ENCODE results near the gene LYZL1. TPM values are rescaled to one million over a fixed set of nuclear protein-coding genes. Genes with fewer than 3 reads are reported as not detected.
"Not testable (repeated sequence)": the region's sequence is repeated elsewhere in the genome, so short reads cannot be mapped to it uniquely, and the experiment has no call there.

The LYZL1 gene
- total RNA-seq, 1 donor from 2014 or later = not detected

DNA sequence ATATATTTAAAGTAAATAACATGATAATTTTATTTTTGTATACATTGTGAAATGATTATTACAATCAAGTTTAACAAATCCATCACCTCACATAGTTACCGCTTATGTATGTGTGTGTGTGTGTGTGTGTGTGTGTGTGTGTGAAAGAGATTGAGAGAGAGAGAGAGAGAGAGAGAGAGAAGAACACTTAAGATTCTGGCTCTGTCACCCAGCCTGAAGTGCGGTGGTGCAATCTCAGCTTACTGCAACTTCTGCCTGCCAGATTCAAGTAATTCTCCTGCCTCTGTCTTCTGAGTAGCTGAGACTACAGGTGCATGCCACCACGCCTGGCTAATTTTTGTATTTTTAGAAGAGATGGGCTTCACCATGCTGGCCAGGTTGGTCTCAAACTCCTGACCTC lies 17.8 kb downstream of the LYZL1 start:
- Mint-ChIP-seq H3K4me1 (peaks cover 14% of the 10 kb centered on the region), H3K9me3 (peaks cover 19% of the 10 kb centered on the region), H3K4me3 (no peak overlapping the region), H3K27ac (no peak overlapping the region), H3K27me3 (ENCODE audit: insufficient read depth, low read depth) (peaks cover 2% of the 10 kb centered on the region), H3K36me3 (peaks cover 2% of the 10 kb centered on the region)
- Histone ChIP-seq H3F3A (ENCODE audit: low read depth) (no peaks in the 10 kb centered on the region), H3K9ac (no peak overlapping the region), H2AFZ (replicated peaks) (no peak overlapping the region), H4K20me1 (ENCODE audit: low read depth) (no peaks in the 10 kb centered on the region), H3K9me3 (ENCODE audit: low read depth) (no peaks in the 10 kb centered on the region), H3K4me3 (no peak overlapping the region), H3K36me3 (no peaks in the 10 kb centered on the region), H3K27ac (no peak overlapping the region), H3K4me2 (no peak overlapping the region), H3K4me1 (no peaks in the 10 kb centered on the region), H3K27me3 (no peaks in the 10 kb centered on the region), H3K79me2 (ENCODE audit: low read depth) (no peaks in the 10 kb centered on the region)
- no peak for TF ChIP-seq EZH2phosphoT487 (IDR thresholded peaks at IDR 0.05)
- TF ChIP-seq EZH2 (IDR thresholded peaks at IDR 0.05) = no peak
- TF ChIP-seq, protein P1, sequence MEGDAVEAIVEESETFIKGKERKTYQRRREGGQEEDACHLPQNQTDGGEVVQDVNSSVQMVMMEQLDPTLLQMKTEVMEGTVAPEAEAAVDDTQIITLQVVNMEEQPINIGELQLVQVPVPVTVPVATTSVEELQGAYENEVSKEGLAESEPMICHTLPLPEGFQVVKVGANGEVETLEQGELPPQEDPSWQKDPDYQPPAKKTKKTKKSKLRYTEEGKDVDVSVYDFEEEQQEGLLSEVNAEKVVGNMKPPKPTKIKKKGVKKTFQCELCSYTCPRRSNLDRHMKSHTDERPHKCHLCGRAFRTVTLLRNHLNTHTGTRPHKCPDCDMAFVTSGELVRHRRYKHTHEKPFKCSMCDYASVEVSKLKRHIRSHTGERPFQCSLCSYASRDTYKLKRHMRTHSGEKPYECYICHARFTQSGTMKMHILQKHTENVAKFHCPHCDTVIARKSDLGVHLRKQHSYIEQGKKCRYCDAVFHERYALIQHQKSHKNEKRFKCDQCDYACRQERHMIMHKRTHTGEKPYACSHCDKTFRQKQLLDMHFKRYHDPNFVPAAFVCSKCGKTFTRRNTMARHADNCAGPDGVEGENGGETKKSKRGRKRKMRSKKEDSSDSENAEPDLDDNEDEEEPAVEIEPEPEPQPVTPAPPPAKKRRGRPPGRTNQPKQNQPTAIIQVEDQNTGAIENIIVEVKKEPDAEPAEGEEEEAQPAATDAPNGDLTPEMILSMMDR (IDR thresholded peaks at IDR 0.05) = no peak
- no peak for DNase-seq (ENCODE audit: low spot score)

DNA sequence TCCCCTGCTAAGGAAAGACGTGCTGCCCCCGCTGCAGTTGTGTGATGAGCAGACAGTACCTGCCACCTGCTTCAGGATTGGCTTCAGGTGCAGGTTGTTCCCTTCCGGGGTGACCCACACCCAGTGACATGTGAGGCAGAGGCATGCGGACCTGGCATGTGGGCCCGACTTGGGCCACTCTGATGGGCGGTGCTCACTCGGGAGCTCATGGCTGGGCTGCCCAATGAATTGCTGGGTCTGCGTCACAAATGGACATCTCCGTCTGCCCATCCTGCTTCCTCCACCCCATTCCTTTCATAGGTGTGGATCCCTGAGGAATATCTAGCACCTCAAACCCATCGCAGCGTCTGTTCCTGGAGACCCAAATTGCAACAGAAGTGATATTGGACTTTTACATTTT lies 19.3 kb downstream of the LYZL1 start:
- DNase-seq (ENCODE audit: low spot score); H3K27me3 Mint-ChIP-seq (ENCODE audit: insufficient read depth, low read depth); H3K4me1 ChIP-seq; H2AFZ ChIP-seq (replicated peaks); H3K9ac ChIP-seq; H3K9me3 ChIP-seq (ENCODE audit: low read depth); H3K4me3 ChIP-seq; H3K36me3 ChIP-seq; H3K4me2 ChIP-seq; H3K36me3 Mint-ChIP-seq; H3F3A ChIP-seq (ENCODE audit: low read depth); H3K79me2 ChIP-seq (ENCODE audit: low read depth); H3K4me3 Mint-ChIP-seq; H3K27ac ChIP-seq; H3K27ac Mint-ChIP-seq; H4K20me1 ChIP-seq (ENCODE audit: low read depth); H3K27me3 ChIP-seq: not testable (repeated sequence)
- H3K4me1 Mint-ChIP-seq = peaks cover 14% of the 10 kb centered on the region
- peaks cover 11% of the 10 kb centered on the region for H3K9me3 Mint-ChIP-seq

DNA sequence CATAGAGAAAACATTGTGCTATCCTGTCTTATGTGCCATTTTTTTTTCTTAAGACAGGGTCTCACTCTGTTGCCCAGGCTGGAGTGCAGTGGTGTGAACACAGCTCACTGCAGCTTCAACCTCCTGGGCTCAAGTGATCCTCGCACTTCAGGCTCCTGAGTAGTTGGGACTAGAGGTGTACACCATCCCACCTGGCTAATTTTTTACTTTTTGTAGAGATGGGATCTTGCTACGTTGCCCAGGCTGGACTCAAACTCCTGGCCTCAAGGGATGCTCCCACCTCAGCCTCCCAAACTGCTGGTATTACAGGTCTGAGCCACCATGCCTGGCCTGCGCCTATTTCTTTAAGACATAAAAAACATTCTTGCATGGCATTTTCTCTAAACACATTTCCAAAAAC lies 20.6 kb downstream of the LYZL1 start:
- TF ChIP-seq EZH2phosphoT487 (IDR thresholded peaks at IDR 0.05) (no peak), EZH2 (IDR thresholded peaks at IDR 0.05) (no peak)
- TF ChIP-seq, protein P1 (IDR thresholded peaks at IDR 0.05) = no peak
- Histone ChIP-seq H3F3A (ENCODE audit: low read depth) (no peaks in the 10 kb centered on the region), H3K4me2 (no peak overlapping the region), H4K20me1 (ENCODE audit: low read depth) (no peaks in the 10 kb centered on the region), H2AFZ (replicated peaks) (no peak overlapping the region), H3K4me3 (no peak overlapping the region), H3K79me2 (ENCODE audit: low read depth) (no peaks in the 10 kb centered on the region), H3K9ac (no peak overlapping the region), H3K4me1 (no peaks in the 10 kb centered on the region), H3K27ac (no peak overlapping the region), H3K27me3 (no peaks in the 10 kb centered on the region), H3K36me3 (no peaks in the 10 kb centered on the region), H3K9me3 (ENCODE audit: low read depth) (no peaks in the 10 kb centered on the region)
- Mint-ChIP-seq H3K4me1 (peaks cover 9% of the 10 kb centered on the region), H3K9me3 (peaks cover 12% of the 10 kb centered on the region), H3K36me3 (no peaks in the 10 kb centered on the region), H3K27ac (no peak overlapping the region), H3K4me3 (no peak overlapping the region), H3K27me3 (ENCODE audit: insufficient read depth, low read depth) (peaks cover 8% of the 10 kb centered on the region)
- no peak for DNase-seq (ENCODE audit: low spot score)

DNA sequence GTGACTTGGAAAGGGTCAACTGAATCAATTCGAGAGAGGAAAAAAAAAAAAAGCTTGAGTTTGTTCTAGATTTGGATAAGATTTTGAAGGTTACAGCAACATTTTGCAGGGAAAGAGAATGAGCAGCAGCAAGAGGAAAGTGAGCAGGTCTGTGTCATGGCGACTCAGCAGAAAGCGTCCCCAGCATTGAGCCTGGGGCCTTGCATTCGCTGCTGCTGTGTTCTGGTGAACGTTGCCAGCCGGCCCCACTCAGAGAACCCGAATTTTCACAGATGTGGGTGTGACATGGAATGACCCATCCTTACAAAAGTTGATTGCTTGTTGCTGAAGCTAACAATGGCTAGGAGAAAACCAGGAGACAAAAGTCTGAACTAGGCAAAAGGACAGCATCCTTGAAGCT lies 21.6 kb downstream of the LYZL1 start:
- not testable (repeated sequence) for DNase-seq (ENCODE audit: low spot score); H3K4me2 ChIP-seq; H3K27ac ChIP-seq; H3K4me3 Mint-ChIP-seq; H3K4me1 Mint-ChIP-seq; H3K4me1 ChIP-seq; H3K27me3 ChIP-seq; H3K36me3 ChIP-seq; H4K20me1 ChIP-seq (ENCODE audit: low read depth); H3K9me3 ChIP-seq (ENCODE audit: low read depth); H3K9ac ChIP-seq; H3K79me2 ChIP-seq (ENCODE audit: low read depth); H3F3A ChIP-seq (ENCODE audit: low read depth); H3K4me3 ChIP-seq; H3K36me3 Mint-ChIP-seq; H3K27ac Mint-ChIP-seq
- peak overlapping the region; percentile 72 for H2AFZ ChIP-seq (replicated peaks)
- peaks cover 14% of the 10 kb centered on the region for H3K9me3 Mint-ChIP-seq
- peaks cover 11% of the 10 kb centered on the region for H3K27me3 Mint-ChIP-seq (ENCODE audit: insufficient read depth, low read depth)

Data from neural progenitor cell (in vitro differentiated cells).